GM18868 (cell line): ENCODE data around the gene EPHA6.
"Not testable (repeated sequence)": the region's sequence is repeated elsewhere in the genome, so short reads cannot be mapped to it uniquely, and the experiment has no call there.

Experiments used
- ATAC-seq: cut with Tn5 transposase; IDR thresholded peaks from one replicate; pipeline ENCODE4 v1.9.1; 2021; ENCODE audit warnings: mild to moderate bottlenecking, moderate library complexity; ENCODE audit not compliant: unreplicated experiment

Gene EPHA6

GRCh38 chr3:97010881-97011657 lies 196.7 kb downstream of the EPHA6 start:
- no peak for ATAC-seq

DNA sequence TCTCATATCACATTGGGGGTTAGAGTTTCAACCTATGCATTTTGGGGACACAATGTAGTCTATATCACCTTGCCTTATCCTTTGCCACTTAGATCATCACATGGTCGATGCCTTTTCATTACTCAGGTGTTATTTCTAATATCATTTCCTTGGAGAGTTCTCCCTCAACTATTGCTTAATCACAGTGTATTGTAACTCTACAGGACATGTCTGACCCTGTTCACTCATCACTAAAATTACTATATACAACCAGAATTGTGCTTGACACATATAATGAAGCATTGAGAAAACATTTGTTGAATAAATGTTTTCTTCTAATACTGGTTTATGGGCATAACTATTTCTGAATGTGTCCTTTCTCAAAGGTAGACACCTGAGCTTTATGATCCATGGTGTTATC lies 207.4 kb downstream of the EPHA6 start:
- ATAC-seq, result no peak

- not testable (repeated sequence) for ATAC-seq
Measured at GRCh38 chr3:97025612-97026011, 211.2 kb downstream of the EPHA6 start.

- ATAC-seq, result no peak
Measured at GRCh38 chr3:97029972-97030371, 215.6 kb downstream of the EPHA6 start.

DNA sequence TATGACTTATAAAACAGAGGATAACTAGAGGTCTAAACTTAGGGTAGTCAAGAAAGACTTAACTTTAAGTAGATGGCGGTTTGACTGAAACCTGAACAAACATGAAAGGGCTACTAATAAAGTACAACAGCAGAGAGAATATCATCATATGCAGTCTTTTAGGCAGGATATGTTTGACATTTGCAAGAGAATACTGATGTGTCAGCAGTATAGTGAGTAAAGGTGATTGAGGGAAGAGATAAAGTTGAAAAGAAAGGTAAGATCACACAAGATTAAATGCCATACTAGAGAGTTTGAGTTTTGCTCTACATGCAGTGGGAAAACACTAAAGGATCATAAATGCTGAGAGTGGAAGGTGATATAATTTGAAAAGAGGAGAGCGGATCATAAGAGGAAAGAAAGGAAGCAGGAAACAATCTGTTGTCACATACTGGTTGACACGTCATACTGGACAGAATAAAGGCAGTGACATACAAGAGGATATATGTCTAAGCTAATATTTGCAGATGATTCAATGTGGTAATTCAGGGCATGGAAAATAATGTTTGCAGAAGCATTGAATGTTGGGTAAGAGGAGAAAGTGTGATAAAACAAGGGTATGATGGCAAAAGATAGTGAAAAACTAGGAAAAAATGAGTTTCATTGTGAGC lies 223.0 kb downstream of the EPHA6 start:
- ATAC-seq, result no peak

DNA sequence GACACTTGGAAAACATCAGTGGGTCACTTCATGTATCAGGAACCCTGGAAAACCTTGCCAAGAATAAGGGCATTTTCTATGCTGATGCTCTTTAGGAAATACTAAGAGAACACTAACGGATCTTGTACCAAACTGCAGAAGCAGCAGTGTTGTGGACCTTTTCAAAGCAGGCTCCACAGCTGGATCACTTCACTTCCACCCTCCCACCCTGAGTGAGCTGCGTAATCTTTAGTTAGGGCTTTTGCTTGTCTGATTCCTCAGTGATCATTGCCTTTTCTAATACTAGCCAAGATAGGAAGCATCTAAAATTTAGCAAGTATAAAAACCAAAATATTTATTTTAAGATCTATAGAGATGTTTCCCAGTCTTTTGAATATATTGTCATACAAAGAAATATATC lies 229.0 kb downstream of the EPHA6 start:
- ATAC-seq, result no peak

GRCh38 chr3:97057365-97057764 lies 243.0 kb downstream of the EPHA6 start:
- ATAC-seq, result no peak

DNA sequence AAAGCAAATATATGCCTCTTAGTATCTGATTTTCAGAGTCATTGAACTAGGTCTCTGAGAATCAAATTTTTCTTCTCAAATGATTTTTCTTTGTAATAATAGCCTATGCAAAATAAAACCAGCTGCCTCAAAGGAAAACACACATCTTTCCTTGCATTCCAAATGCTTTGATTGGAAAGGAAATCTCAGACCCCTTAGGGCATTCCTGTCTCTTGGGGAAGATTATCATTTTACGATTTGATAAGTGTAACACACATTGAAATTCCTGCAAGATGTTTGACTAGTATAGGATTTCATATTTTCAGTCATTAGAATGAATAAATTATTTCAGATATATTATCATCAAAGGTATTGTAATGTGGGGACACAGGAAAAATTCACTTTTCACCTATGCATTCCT lies 244.8 kb downstream of the EPHA6 start:
- no peak for ATAC-seq

- no peak for ATAC-seq
Measured at GRCh38 chr3:97066531-97066930, 252.1 kb downstream of the EPHA6 start.

GRCh38 chr3:97070302-97070701 lies 255.9 kb downstream of the EPHA6 start:
- ATAC-seq, result no peak

GRCh38 chr3:97074546-97074945 lies 260.2 kb downstream of the EPHA6 start:
- ATAC-seq, result no peak

DNA sequence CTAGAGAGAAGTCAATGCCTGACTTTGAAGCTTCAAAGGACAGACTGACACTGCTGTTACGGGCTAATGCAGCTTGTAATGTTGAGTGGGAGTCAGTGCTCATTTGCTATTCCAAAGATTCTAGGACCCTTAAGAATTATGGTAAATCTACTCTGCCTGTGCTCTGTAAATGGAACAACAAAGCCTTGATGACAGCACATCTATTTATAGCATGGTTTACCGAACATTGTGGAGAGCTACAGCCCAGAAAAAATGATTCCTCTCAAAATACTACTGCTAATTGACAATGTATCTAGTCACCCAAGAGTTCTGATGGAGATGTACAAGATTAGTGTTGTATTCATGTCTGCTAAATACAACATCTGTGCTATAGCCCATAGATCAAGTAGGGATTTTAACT lies 262.3 kb downstream of the EPHA6 start:
- no peak for ATAC-seq

DNA sequence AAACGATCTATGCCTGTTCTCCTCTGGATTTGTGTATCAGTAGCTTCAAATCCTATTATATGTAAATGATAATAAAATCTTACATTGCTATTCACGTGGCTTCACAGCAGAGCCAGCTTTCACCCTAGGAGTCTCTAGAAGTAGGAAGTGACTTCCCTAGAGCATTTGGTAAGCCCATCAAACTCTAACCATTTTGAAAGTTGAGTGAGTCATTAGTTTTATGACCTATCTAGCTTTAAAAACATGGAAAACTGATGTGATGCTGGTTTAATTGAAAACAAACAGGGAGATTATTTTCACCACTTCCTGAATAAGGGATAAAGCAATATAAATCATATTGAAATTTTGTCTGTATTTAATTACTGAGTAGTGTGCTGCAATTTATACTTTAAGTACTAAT lies 275.2 kb downstream of the EPHA6 start:
- ATAC-seq, result no peak

DNA sequence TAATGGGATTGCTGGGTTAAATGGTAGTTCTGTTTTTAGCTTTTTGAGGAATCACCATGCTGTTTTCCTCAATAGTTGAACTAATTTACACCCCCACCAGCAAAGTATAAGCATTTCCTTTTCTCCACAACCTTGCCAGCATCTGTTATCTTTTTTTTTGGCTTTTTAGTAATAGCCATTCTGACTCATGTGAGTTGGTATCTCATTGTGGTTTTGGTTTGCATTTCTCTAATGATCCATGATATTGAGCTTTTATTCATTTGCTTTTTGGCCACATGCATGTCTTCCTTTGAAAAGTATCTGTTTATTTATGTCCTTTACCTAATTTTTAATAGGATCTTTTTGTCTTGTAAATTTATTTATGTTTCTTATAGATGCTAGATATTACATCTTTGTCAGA lies 288.2 kb downstream of the EPHA6 start:
- no peak for ATAC-seq

DNA sequence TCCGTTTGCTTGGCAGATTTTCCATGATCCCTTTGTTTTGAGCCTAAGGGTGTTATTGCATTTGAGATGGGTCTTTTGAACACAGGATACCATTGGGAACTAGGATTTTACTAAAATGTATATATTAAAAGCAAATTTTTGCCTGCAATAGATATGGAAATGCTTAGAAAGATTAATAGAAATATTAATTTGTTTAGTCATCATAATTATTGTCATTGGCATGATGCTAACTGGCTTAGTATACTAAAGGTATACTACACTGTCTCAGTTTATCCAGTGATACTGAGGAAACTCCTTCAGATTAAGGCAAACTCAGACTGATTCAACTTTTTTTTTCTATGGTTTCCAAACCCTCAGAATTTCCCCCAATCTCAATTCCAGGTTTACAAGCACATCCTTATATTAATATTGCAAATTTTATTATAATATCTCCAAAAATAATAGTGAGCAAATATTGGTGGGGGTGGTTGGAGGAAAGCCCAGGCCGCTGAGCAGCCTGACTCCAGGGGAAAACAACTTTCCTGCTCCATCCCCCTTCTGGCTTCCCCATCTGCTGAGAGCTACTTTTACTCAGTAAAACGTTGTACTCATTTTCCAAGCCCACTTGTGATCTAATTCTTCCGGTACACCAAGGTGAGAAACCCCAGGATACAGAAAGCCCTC lies 291.7 kb downstream of the EPHA6 start:
- no peak for ATAC-seq

DNA sequence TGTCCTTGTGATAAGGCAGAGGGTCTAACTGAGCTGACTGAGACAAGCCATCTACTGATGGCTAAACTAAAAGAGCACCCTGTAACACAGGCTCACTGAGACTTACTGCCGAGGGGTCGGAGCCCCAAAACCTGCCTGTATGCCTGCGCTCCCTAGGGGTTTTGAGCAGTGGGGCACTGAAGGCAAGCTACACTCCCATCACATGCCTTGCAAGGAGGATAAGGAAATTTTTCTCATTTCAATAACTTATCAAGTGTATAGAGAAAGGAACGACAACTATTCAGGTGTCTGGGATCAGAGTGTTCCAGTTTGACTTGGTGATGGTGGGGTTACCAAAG lies 292.2 kb downstream of the EPHA6 start:
- ATAC-seq, result no peak

GRCh38 chr3:97108136-97108535 lies 293.7 kb downstream of the EPHA6 start:
- no peak for ATAC-seq

DNA sequence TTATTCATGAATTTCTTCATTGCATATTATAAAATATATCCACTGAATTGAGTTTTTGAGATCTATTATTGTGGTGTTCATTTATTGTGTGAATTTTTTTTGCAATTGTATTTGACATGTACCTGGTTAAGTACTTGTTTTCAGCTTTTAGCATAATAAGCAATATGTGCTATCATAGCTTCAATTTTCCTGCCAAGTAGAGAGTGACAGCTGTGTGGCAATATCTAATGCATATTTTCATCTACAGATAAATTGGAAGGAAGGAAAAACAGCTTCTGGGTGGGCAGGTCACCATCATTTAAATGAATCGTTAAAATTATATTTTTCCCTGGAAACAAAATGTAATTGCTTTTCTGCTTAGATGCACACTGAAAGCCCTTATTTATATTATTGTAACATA lies 296.9 kb downstream of the EPHA6 start:
- no peak for ATAC-seq

DNA sequence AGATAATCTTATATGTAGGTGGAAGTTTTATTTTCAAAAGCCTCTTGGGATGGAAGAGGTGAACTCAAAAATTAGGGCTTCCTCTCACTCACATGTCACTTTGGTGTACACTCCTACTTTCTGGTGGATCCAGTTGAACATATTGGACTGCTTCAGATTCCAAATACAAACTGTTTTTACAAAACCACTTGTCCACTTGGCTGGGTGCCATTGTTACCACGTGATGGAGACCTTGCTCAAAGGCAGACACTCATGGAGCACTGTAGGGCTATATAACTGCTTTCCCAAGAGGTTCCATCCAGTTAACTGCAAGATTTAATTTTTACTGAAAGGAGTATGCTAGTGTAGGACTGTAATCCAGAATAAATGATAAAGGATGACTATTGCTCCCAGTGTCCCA lies 307.0 kb downstream of the EPHA6 start:
- no peak for ATAC-seq

DNA sequence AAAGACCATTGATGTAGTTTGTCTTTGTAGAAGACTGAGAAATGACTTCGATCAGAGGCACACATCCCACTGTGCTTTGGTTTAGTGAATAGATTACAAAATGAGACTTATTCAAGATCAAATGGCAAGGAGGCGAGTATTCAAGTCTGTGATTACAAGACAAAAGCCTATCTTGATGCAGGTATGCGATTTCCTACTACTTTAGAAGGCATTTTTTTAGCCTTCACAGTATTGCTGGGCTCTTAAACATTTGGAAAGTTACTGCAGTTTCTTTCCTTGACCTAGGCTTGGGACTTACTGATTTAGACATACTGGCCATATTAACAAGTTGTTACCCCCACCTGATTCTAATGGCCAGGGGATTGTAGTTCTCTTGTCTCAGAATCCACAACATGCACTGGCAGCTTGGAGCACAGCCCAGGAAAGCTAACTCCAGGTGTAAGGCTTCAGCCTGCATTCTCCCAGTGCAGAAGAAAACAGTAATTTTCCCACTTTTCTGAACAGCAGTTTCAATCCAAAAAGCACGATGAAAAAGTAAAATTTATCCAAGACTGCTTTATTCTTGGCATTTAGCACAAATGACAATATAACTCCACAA lies 311.6 kb downstream of the EPHA6 start:
- no peak for ATAC-seq

DNA sequence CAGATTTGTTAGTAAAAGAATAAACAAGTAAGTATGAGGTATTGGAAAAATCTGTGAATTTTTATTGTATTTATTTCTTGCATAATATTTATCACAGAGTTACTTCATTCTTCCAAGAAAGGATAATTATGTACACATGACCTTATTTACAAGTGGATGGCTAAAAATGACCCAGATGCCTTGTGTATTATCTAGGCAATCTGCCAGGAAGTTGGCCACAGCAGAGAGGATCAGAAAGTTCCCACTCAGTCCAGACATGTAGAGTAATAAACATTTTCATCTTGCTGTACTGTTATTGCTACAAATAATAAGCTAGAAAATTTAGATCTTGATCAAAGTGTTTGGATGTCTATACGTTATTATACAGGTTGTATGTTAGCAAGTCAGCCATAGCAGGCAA lies 317.1 kb downstream of the EPHA6 start:
- no peak for ATAC-seq
